Esophagus mucosa (tissue), 1 donor: ENCODE results near the gene QPCT. TPM values are rescaled to one million over a fixed set of nuclear protein-coding genes. Genes with fewer than 3 reads are reported as not detected.
"Not testable (repeated sequence)": the region's sequence is repeated elsewhere in the genome, so short reads cannot be mapped to it uniquely, and the experiment has no call there.

ENCODE experiments used
- ATAC-seq: fragments of 200-7000 bp; cut with Tn5 transposase; one replicate; pipeline ENCODE4 v1.9.1; 2020
- total RNA-seq: library from RNA; stranded (reverse); gene quantifications from one replicate; pipeline ENCODE4 v1.2.4, GENCODE V29; 2023
- donor health status: DM: yes; HTN: yes; CAD: no.

QPCT gene
- total RNA-seq, 1 donor from 2014 or later, result 5.9 TPM

DNA sequence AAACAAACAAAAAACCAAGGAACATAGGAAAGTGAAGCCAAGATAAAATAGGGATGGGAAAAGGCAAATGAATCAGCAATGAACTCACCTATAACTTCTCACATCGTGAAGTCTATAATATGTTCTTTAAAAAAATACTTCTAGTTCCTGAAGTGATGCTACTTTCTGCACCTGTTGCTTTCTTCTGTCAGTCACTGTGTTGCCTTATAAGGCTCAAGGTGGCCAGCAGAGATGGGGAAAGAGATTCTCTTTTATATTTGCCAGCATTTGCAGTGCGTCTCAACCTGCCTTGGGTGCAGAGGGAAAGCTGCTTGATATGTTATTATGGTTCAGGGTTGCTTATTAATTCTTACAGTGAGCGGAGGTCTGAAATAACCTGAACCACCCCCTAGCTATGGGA lies 14.0 kb downstream of the QPCT start:
- ATAC-seq, result no peak

GRCh38 chr2:37361216-37361815 lies 16.9 kb downstream of the QPCT start:
- ATAC-seq, result peak; percentile 97

DNA sequence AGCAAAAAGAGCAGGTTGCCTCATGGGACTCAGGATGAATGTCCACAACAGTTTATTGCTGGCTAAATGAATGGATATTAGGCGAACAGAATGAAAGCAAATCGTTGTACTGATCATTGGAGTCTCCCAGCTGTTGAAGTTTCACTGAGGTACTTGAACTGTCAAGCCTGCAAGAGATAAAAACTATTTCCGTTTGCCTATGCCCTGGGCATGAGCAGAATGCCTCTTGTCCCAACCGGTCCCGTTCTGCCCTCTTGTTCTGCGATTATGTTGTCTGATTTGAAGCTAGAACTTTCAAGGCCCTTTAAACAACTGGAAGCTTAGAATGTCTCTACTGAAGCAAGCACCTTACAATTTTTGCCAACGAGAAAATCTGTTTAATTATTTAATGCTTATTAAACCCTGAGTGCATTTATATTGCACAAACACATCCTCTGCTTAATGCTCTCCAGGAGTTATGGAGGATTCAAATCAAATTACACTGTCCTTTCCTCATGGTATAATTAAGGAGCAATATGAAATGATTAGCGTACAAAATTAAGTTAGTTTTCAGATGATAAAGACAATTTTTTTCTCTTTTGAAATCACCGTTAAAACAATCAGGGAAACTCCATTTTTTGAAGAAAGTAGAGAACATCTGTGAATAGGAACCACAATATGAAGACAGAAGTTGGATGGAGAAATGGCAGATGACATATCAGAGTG lies 17.7 kb downstream of the QPCT start:
- ATAC-seq, result peak; percentile 58

DNA sequence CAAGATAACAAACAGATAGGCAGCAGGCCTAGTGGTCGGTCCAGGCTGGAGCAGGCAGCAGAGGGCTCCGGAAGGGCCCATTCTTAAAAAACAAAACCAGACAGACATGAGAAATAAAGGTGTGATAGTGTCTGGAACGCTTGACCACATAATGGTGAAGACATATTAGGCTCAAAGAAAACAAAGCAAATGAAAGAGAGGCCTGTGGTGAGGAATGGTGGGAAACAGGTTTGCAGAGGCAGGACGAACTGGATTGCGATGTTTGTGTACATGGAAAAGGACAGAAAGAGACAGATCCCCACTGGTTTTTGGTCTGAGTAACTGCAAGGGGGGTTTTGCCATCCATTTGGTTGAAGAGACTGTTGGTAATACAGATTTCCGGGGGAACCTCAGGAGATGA lies 19.9 kb downstream of the QPCT start:
- ATAC-seq, result no peak

DNA sequence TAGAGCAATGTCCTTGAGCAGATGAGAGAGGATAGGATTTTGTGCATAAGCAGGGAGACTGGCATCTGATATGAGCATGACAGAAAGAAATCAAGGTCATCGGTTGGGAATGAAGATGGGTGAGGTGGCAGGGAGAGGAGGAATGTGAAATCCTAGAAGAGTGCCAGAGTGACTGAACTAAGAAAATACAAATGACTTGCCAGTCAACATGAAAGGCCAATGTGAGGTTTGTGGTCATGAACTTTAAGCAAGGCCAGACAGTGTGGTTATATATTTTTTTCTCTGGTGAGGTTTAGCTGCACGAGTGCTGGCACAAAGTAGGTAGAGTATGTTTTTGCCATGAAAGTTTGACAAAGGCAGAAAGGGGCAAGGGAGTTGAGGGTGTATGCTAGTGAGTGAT lies 21.2 kb downstream of the QPCT start:
- no peak for ATAC-seq

- ATAC-seq, result peak; percentile 43
Observed at GRCh38 chr2:37366773-37367172, 22.3 kb downstream of the QPCT start.

DNA sequence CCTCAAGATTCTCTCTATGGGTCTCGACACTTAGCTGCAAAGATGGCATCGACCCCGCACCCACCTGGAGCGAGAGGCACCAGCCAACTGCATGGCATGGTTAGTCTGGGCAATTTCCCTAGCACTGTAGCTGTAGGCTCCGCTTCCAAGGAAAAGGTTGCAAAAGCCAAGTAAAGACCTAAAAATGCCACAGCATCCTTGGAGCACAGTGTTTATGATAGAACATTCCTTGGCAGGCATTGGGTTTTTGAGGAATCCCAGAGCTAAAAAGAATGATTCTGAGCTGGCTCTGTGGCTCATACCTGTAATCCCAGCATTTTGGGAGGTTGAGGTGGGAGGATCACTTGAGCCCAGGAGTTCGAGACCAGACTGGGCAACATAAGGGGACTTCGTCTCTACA lies 22.9 kb downstream of the QPCT start:
- no peak for ATAC-seq

DNA sequence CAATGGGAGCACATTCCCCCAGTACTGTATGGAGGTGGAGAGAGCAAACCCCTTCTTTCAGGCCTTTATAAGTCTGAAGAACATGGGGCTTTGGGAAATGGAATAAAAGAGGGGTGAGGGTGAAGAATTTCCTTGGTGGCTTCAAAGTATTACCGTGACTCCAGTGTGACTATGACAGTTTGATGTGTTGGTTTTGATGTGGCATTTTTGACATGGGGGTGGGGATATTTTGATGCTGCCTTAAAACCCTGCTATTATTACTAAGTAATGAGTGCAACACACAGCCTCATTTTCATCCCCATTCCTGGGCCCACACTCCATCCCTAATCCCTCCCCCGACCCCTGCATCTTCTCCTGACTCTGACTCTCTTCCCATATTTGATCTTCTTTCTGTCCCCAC lies 23.6 kb downstream of the QPCT start:
- no peak for ATAC-seq

- ATAC-seq, result no peak
Observed at GRCh38 chr2:37370666-37371065, 26.2 kb downstream of the QPCT start.

- ATAC-seq, result no peak
Observed at GRCh38 chr2:37372000-37372399, 27.6 kb downstream of the QPCT start.

DNA sequence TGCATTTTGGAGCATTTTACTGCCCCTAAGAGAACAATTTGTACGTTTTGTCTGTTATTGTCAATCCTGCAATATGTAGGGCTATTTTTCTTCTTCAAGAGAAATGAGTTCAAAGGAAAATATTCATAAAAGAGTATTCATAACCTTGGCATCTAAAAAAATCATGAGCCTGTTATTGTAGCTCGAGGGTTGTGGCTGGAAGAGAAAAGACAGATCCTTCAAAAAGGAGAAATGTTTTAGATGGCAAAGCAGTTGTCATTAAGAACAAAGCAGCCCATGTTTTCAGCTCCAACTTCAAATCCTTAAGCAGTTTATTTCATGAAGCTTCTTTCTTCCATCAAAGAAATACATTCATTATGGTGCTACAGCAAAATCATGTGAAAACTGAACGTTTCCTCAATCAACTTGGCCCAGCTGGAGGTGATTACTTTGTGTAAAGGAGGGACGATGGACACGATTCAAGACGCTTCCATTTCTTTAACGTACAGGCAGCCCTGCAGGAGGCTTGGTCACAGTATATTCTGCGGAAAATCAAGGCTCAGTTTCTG lies 31.4 kb downstream of the QPCT start:
- ATAC-seq, result no peak

DNA sequence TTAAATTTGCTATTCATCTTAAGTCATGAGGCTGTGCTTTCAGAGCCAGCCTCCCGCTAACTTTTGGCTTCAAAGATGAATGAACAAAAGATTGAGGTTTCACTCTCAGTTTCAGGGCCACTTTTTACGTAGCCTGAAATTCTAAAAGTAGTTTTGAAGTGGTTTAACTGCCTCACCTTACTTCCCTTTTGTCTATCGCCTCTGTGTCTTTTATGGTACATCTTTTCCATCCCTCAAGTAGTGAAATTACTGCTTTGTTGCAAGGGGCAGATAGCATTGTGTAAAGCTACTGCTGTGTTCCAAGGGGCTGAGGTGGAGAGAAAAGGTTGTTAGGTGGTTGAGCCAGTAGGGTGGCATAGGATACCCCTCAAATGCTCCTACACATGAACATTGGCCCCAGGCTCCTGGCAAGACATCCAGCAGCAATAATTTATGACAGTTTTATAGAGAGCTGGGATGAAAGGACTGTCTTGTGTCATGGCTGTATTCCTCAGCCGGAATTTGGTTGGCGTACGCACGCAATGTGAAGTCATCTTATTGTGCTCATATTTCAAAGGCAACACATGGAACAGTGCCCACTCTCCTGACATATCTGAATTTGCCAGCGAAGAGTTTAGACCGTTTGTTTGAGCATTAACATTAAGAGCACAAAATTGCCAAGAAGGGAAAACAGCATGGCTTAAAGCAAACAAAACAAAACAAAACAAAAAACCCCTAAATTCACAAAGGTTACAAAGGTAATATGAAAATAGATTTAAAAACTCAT lies 32.2 kb downstream of the QPCT start:
- peak; percentile 65 for ATAC-seq

GRCh38 chr2:37377187-37377532 lies 32.7 kb downstream of the QPCT start:
- ATAC-seq, result no peak

DNA sequence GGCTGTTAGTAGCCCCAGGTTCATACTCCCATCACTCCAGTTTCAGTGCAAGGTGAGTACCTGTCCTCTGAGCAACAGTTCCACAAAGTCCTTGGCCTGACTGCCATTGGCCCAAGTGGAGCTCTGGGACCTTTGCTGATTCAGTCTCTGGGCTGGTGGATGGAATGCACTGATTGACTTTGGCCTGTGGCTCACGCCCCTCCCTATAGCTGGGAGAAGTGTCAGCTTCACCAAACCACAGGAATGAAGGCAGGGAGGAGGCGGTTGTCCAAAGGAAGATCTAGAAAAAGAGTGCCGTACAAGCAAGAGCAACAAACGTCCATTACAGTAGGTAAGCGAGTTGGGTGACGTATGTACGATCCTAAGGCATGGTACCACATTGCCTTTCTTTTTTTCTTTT lies 34.0 kb downstream of the QPCT start:
- ATAC-seq, result peak; percentile 67

DNA sequence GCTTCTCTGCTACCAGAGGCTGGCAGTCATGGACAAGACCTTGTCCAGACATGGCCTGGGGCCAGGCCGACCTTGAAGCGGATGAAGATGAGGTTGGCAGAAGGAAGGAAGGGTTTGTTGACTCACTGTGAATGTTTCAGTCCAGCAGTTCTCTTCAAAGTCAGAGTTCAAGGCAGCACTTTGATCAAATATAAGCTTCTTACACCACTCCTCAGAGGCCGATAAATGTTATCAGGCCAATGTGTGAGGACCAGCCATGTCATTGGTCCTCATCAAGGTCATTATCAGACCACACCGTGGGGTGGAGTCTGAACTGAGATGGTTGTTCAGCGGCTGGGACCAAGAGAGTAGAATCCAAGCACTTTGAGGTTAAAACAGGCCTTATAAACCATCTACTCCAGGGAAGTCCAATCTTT lies 35.5 kb downstream of the QPCT start:
- ATAC-seq, result no peak

- not testable (repeated sequence) for ATAC-seq
Observed at GRCh38 chr2:37380787-37381186, 36.4 kb downstream of the QPCT start.

GRCh38 chr2:37384261-37384660 lies 39.8 kb downstream of the QPCT start:
- ATAC-seq, result not testable (repeated sequence)

GRCh38 chr2:37387148-37387835 lies 42.9 kb downstream of the QPCT start:
- no peak for ATAC-seq

GRCh38 chr2:37388074-37388473 lies 43.6 kb downstream of the QPCT start:
- peak; percentile 78 for ATAC-seq

DNA sequence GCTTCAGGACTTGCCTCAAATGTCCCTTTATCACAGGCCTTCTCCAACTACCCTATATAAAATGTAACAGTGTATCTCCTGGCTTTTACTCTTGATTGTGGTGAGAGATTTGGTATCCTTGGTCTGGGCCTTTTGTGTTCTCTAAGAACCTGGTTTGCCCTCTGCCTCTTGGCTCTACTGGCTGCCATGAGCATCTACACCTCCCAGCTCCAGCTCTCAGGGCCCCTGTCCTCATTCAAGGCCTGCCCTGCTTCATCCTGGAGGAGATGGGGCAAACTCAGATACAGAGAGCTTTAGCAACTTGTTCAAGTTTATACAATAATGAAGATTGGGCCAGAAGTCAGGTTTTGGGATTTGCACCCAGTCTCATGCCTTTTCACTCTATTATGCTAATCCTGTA lies 45.0 kb downstream of the QPCT start:
- ATAC-seq, result no peak

GRCh38 chr2:37389989-37390765 lies 45.7 kb downstream of the QPCT start:
- peak; percentile 91 for ATAC-seq

DNA sequence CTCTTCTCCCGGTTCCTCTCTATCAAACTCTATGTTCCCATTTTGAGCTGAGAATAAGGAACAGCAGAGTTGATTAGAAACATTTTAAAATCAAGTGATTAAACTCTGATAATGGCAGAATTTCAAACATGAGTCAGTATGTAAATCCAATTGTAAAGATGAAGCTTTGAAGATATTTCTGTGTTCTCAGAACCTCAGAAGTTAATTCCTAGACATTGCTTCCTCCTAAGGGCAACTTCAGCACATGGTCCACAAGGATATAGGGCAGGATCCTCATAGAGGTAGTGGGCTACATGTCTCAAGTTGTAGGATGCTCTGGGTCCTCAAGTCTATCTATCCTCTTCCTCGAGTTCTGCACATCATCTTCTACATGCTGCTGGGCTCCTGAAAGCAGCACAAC lies 46.3 kb downstream of the QPCT start:
- peak; percentile 6 for ATAC-seq
